ENCODE measurements around the gene COQ10A.
"Not testable (repeated sequence)": the region's sequence is repeated elsewhere in the genome, so short reads cannot be mapped to it uniquely, and the experiment has no call there.

The COQ10A gene

DNA sequence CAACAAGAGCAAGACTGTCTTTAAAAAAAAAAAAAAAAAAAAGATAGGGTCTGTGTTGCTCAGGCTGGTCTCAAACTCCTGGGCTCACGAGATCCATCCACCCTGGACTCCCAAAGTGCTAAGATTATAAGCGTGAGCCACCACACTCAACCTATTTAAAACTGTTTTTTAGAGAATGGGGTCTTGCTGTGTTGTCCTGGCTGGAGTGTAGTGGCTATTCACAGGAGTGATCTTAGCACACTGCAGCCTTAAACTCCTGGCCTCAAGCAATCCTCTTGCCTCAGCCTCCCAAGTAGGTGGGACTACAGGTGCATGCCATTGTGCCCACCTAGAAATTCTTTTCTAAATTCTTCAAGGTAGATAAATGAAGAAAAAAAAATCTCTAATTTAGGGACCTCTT is 7.6 kb downstream of the COQ10A start:
- no peak overlapping the region for H3K9ac ChIP-seq (ENCODE audit: low read length in 2 of 2)
- no peaks in the 10 kb centered on the region for H3K27me3 ChIP-seq (ENCODE audit: control insufficient read depth in 1 of 2, insufficient read depth in 2 of 2, low read length in 2 of 2)
- no peak overlapping the region for H3K27ac ChIP-seq (ENCODE audit: low read length)
- no peaks in the 10 kb centered on the region for H3K9me3 ChIP-seq (ENCODE audit: control insufficient read depth in 2 of 2, low read length in 2 of 2)
- H3K36me3 ChIP-seq (ENCODE audit: control insufficient read depth in 2 of 2, insufficient read depth in 2 of 2, low read length in 2 of 2) = peaks cover 47 to 54% of the 10 kb centered on the region in 2 donors
- H3K4me3 ChIP-seq (ENCODE audit: low read length in 2 of 2) = no peak overlapping the region
- H3K4me1 ChIP-seq (ENCODE audit: control insufficient read depth, insufficient read depth, low read length) = no peaks in the 10 kb centered on the region

DNA sequence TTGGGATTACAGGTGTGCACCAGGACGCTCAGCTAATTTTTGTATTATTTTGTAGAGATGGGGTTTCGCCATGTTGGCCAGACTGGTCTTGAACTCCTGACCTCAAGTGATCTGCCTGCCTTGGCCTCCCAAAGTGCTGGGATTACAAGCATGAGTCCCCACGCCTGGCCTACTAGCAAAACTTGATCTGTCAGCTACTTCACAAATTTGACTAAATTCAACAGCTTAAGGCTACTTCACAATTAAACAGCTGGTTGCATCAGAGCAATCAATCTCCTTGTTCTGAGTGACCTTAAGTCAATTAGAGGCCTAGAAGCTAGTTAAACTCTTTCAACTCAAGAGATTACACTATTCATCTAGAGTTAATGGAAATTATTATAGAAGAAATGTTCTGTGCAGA is 12.2 kb downstream of the COQ10A start:
- Histone ChIP-seq H3K9ac (ENCODE audit: low read length in 2 of 2) (no peak overlapping the region), H3K27ac (ENCODE audit: low read length) (no peak overlapping the region), H3K4me3 (ENCODE audit: low read length in 2 of 2) (no peak overlapping the region), H3K27me3 (ENCODE audit: control insufficient read depth in 1 of 2, insufficient read depth in 2 of 2, low read length in 2 of 2) (no peaks in the 10 kb centered on the region), H3K9me3 (ENCODE audit: control insufficient read depth in 2 of 2, low read length in 2 of 2) (no peaks in the 10 kb centered on the region), H3K36me3 (ENCODE audit: control insufficient read depth in 2 of 2, insufficient read depth in 2 of 2, low read length in 2 of 2) (peaks cover 52 to 59% of the 10 kb centered on the region in 2 donors), H3K4me1 (ENCODE audit: control insufficient read depth, insufficient read depth, low read length) (peaks cover 4% of the 10 kb centered on the region)

DNA sequence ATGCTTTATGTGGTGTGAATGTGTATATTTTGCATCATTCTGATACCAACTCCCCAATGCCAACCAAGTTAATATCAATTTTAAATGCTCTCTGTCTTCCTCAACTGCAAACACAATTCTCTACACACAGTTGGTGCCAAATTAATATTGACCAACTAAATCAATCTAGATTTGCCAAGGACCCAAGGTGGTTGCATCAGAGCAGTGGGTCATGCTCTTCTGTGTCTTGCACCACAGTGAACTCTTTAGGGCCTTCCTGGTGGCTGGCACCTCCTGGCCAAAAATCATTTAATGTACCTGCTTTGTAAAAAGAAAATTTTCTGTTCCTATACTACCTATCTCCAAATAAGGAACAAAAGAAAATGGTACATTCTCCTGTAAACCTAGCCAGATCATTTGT is 14.1 kb downstream of the COQ10A start:
- no peaks in the 10 kb centered on the region for H3K27me3 ChIP-seq (ENCODE audit: control insufficient read depth in 1 of 2, insufficient read depth in 2 of 2, low read length in 2 of 2)
- peaks cover 45 to 50% of the 10 kb centered on the region in 2 donors for H3K36me3 ChIP-seq (ENCODE audit: control insufficient read depth in 2 of 2, insufficient read depth in 2 of 2, low read length in 2 of 2)
- no peak overlapping the region for H3K4me3 ChIP-seq (ENCODE audit: low read length in 2 of 2)
- no peak overlapping the region for H3K9ac ChIP-seq (ENCODE audit: low read length in 2 of 2)
- no peak overlapping the region for H3K27ac ChIP-seq (ENCODE audit: low read length)
- peaks cover 4% of the 10 kb centered on the region for H3K4me1 ChIP-seq (ENCODE audit: control insufficient read depth, insufficient read depth, low read length)
- H3K9me3 ChIP-seq (ENCODE audit: control insufficient read depth in 2 of 2, low read length in 2 of 2) = no peaks in the 10 kb centered on the region

DNA sequence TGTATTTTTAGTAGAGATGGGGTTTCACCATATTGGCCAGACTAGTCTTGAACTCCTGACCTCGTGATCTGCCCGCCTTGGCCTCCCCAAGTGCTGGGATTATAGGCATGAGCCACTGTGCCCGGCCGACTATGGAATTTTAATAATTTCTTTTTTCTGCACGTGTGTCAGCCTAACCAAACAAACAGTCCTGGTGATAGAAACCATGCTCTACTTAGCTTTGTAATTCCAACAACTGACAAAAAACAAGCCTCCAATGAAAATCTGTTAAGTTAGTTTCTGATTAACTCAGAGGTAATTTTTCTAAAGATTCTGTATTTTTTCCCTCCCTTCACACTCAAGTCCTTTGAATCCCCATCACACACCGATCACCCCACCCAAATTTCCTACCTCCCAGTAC is 15.3 kb downstream of the COQ10A start:
- Histone ChIP-seq H3K27ac (ENCODE audit: low read length) (no peak overlapping the region), H3K4me1 (ENCODE audit: control insufficient read depth, insufficient read depth, low read length) (peaks cover 5% of the 10 kb centered on the region), H3K27me3 (ENCODE audit: control insufficient read depth in 1 of 2, insufficient read depth in 2 of 2, low read length in 2 of 2) (no peaks in the 10 kb centered on the region), H3K9me3 (ENCODE audit: control insufficient read depth in 2 of 2, low read length in 2 of 2) (no peaks in the 10 kb centered on the region), H3K36me3 (ENCODE audit: control insufficient read depth in 2 of 2, insufficient read depth in 2 of 2, low read length in 2 of 2) (peaks cover 40 to 47% of the 10 kb centered on the region in 2 donors), H3K4me3 (ENCODE audit: low read length in 2 of 2) (no peak overlapping the region), H3K9ac (ENCODE audit: low read length in 2 of 2) (no peak overlapping the region)

DNA sequence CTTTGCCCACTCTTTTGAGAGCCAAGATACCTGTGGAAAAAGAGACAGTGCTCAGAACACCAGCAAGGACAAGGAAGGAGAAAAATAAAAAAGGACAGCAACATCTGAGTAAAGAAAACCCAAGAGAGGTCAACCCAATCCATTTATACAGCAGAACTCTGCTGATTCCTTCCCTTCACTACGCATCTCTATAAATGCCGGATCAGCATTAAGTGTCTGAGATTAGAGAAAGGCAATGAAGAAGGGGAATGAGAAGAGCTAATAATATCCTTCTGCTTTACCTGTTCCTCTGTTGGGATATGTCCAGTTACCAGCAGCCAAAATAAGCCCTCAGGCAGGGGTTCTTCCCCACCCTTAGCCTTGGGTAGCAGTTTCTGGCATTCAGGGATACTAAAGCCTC is 15.8 kb downstream of the COQ10A start:
- Histone ChIP-seq H3K27ac (ENCODE audit: low read length) (no peak overlapping the region), H3K4me3 (ENCODE audit: low read length in 2 of 2) (no peak overlapping the region), H3K4me1 (ENCODE audit: control insufficient read depth, insufficient read depth, low read length) (peaks cover 6% of the 10 kb centered on the region), H3K9me3 (ENCODE audit: control insufficient read depth in 2 of 2, low read length in 2 of 2) (no peaks in the 10 kb centered on the region), H3K36me3 (ENCODE audit: control insufficient read depth in 2 of 2, insufficient read depth in 2 of 2, low read length in 2 of 2) (peaks cover 39 to 47% of the 10 kb centered on the region in 2 donors), H3K9ac (ENCODE audit: low read length in 2 of 2) (no peak overlapping the region), H3K27me3 (ENCODE audit: control insufficient read depth in 1 of 2, insufficient read depth in 2 of 2, low read length in 2 of 2) (no peaks in the 10 kb centered on the region)

DNA sequence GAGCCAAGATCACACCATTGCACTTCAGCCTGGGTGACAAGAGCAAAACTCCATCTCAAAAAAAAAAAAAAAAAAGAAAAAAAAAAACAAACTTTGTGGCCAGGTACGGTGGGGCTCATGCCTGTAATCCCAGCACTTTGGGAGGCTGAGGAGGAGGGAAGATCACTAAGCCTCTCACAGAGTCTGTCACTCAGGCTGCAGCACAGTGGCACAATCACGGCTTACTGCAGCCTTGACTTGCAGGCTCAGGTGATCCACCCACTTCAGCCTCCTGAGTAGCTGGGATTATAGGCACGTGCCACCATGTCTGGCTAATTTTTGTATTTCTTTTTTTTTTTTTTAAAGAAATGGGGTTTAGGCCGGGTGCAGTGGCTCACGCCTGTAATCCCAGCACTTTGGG is 17.5 kb downstream of the COQ10A start:
- not testable (repeated sequence) for H3K9ac ChIP-seq (ENCODE audit: low read length in 2 of 2); H3K27ac ChIP-seq (ENCODE audit: low read length); H3K4me1 ChIP-seq (ENCODE audit: control insufficient read depth, insufficient read depth, low read length); H3K27me3 ChIP-seq (ENCODE audit: control insufficient read depth in 1 of 2, insufficient read depth in 2 of 2, low read length in 2 of 2); H3K4me3 ChIP-seq (ENCODE audit: low read length in 2 of 2); H3K9me3 ChIP-seq (ENCODE audit: control insufficient read depth in 2 of 2, low read length in 2 of 2)
- H3K36me3 ChIP-seq (ENCODE audit: control insufficient read depth in 2 of 2, insufficient read depth in 2 of 2, low read length in 2 of 2) = peaks cover 29 to 38% of the 10 kb centered on the region in 2 donors

DNA sequence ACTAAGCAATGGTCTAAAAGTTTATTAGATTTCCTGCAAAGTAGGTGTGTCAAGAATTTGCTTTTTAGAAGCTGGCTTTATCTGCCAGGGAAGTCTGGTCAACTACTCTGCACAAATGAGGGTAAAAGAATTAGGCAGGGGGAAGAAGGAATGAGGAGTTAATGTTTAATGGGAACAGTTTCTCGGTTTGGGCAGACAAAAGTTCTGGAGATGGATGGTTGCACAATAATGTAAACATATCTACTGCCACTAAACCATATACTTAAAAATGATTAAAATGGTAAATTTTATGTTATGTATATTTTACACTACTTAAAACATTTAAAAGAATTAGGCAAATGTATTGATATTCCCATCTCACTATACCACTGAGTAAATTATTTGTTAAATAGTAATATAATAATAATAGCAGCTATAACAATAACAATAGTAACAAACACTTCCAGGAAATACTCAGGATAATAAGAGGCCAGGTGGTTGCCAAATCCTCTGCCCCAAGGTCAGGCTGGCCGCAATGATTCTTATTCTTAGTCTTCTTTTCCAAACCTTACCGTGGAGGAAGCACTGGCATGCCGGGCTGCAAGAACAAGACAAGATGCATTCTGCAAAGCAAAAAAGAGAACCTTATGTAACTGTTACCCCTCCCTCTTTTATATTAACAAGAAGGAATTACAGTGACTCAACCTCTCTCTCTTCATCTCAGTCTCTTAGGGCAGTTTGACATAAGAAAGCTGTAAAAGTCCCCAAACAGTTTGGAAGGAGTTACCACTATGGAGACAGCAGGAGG is 19.5 kb downstream of the COQ10A start:
- H3K27ac ChIP-seq (ENCODE audit: low read length) = no peak overlapping the region
- no peak overlapping the region for H3K4me3 ChIP-seq (ENCODE audit: low read length in 2 of 2)
- no peaks in the 10 kb centered on the region for H3K9me3 ChIP-seq (ENCODE audit: control insufficient read depth in 2 of 2, low read length in 2 of 2)
- peaks cover 9% of the 10 kb centered on the region for H3K4me1 ChIP-seq (ENCODE audit: control insufficient read depth, insufficient read depth, low read length)
- H3K27me3 ChIP-seq (ENCODE audit: control insufficient read depth in 1 of 2, insufficient read depth in 2 of 2, low read length in 2 of 2) = no peaks in the 10 kb centered on the region
- H3K9ac ChIP-seq (ENCODE audit: low read length in 2 of 2) = no peak overlapping the region
- H3K36me3 ChIP-seq (ENCODE audit: control insufficient read depth in 2 of 2, insufficient read depth in 2 of 2, low read length in 2 of 2) = peaks cover 26 to 31% of the 10 kb centered on the region in 2 donors

DNA sequence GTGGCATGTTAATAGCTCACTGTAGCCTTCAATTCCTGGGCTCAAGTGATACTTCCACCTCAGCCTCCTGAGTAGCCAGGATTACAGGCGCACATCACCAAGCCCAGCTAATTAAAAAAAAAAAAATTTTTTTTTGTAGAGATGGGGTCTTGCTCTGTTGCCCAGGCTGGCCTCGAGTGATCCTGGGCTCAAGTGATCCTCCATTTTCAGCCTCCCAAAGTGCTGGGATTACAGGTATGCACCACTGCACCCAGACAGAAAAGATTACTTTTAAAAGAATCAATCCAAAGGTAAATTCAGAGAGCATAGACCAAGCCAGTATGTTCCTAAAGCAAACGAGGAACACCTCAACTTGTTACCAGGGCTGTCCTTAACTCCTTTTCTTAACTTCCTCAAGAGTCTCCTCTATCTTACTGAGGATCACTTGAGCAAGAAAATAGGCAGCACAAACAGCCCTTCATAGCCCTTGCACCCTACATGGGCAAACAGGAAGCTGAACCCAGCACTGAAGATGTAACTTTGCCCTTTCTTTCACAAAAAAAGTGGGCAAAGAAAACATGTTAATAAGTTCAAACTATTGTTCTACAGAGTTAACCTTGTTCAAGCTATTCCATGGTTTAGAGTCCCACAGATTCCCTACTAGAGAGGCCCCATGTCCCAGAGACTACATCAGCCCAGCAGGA is 22.1 kb downstream of the COQ10A start:
- H3K27ac ChIP-seq (ENCODE audit: low read length) = no peak overlapping the region
- no peak overlapping the region for H3K9ac ChIP-seq (ENCODE audit: low read length in 2 of 2)
- H3K36me3 ChIP-seq (ENCODE audit: control insufficient read depth in 2 of 2, insufficient read depth in 2 of 2, low read length in 2 of 2) = peaks cover 13 to 18% of the 10 kb centered on the region in 2 donors

DNA sequence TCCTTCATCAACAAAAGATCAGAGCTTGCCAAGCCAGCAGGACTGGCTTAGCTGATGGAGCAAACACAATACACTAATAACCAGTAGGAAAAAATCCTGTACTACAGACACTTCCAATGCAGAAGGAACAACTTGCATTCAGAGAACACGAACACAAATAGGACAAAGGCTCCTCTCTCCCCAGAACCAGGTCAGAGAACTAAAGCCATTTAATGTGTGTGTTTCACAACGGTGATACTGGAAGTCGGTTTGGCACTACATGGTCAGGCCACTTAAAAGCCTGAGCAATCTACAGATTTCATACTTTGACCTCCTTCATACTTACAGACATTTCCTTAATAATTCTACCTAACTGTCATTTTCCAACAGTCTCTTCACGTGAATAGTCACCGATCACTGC is 27.1 kb downstream of the COQ10A start:
- H3K27me3 ChIP-seq (ENCODE audit: control insufficient read depth in 1 of 2, insufficient read depth in 2 of 2, low read length in 2 of 2) = no peaks in the 10 kb centered on the region
- peaks cover 5 to 8% of the 10 kb centered on the region in 2 donors for H3K36me3 ChIP-seq (ENCODE audit: control insufficient read depth in 2 of 2, insufficient read depth in 2 of 2, low read length in 2 of 2)
- no peak overlapping the region for H3K4me3 ChIP-seq (ENCODE audit: low read length in 2 of 2)
- peaks cover 9% of the 10 kb centered on the region for H3K4me1 ChIP-seq (ENCODE audit: control insufficient read depth, insufficient read depth, low read length)
- H3K27ac ChIP-seq (ENCODE audit: low read length) = no peak overlapping the region
- no peak overlapping the region for H3K9ac ChIP-seq (ENCODE audit: low read length in 2 of 2)
- H3K9me3 ChIP-seq (ENCODE audit: control insufficient read depth in 2 of 2, low read length in 2 of 2) = no peaks in the 10 kb centered on the region

More for the DNA sequence above, 22.1 kb downstream of the COQ10A start:
- Histone ChIP-seq H3K9me3 (ENCODE audit: control insufficient read depth in 2 of 2, low read length in 2 of 2) (no peaks in the 10 kb centered on the region), H3K27me3 (ENCODE audit: control insufficient read depth in 1 of 2, insufficient read depth in 2 of 2, low read length in 2 of 2) (no peaks in the 10 kb centered on the region), H3K4me3 (ENCODE audit: low read length in 2 of 2) (no peak overlapping the region), H3K4me1 (ENCODE audit: control insufficient read depth, insufficient read depth, low read length) (peaks cover 5% of the 10 kb centered on the region)

DNA sequence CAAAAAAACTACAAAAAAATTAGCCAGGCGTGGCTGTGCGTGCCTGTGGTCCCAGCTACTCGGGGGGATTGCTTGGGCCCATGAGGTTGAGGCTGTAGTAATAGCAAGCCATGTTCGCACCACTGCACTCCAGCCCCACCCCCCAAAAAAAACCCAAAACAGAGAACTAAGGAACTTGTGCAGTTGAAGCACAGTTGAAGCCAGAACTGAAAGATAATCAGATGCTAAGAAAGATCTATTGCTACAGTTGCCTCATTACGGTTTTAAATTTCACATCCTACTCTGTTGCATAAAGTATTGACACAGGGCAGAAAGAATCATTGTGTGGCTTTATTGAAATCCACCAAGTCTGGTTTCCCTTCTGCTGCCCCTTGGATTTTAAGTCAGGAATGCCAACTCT is 29.6 kb downstream of the COQ10A start:
- H3K27ac ChIP-seq (ENCODE audit: low read length) = no peak overlapping the region
- H3K9me3 ChIP-seq (ENCODE audit: control insufficient read depth in 2 of 2, low read length in 2 of 2) = no peaks in the 10 kb centered on the region
- no peak overlapping the region for H3K4me3 ChIP-seq (ENCODE audit: low read length in 2 of 2)
- H3K36me3 ChIP-seq (ENCODE audit: control insufficient read depth in 2 of 2, insufficient read depth in 2 of 2, low read length in 2 of 2) = peaks cover 5% of the 10 kb centered on the region in 2 donors
- H3K4me1 ChIP-seq (ENCODE audit: control insufficient read depth, insufficient read depth, low read length) = peaks cover 26% of the 10 kb centered on the region
- peak overlapping the region in 1 of 2 donors; percentile 10 for H3K9ac ChIP-seq (ENCODE audit: low read length in 2 of 2)
- no peaks in the 10 kb centered on the region for H3K27me3 ChIP-seq (ENCODE audit: control insufficient read depth in 1 of 2, insufficient read depth in 2 of 2, low read length in 2 of 2)

DNA sequence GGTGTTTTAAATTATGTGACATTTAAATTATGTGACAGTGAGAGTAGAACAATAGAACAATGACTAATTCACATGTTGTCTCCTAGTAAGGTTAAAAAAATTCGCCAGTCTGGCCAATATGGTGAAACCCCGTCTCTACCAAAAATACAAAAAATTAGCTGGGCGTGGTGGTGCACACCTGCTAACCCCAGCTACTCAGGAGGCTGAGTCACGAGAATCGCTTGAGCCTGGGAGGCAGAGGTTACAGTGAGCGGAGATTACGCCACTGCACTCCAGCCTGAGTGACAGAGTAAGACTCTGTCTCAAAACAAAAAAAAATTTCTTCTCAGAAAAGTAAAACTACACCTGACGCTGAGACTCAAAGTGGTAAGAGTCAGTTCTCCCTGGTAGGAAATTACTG is 30.7 kb downstream of the COQ10A start:
- H3K27ac ChIP-seq (ENCODE audit: low read length) = no peak overlapping the region

More for the DNA sequence above, 30.7 kb downstream of the COQ10A start:
- Histone ChIP-seq H3K4me1 (ENCODE audit: control insufficient read depth, insufficient read depth, low read length) (peaks cover 29% of the 10 kb centered on the region), H3K9me3 (ENCODE audit: control insufficient read depth in 2 of 2, low read length in 2 of 2) (no peaks in the 10 kb centered on the region), H3K27me3 (ENCODE audit: control insufficient read depth in 1 of 2, insufficient read depth in 2 of 2, low read length in 2 of 2) (no peaks in the 10 kb centered on the region), H3K9ac (ENCODE audit: low read length in 2 of 2) (no peak overlapping the region), H3K4me3 (ENCODE audit: low read length in 2 of 2) (no peak overlapping the region), H3K36me3 (ENCODE audit: control insufficient read depth in 2 of 2, insufficient read depth in 2 of 2, low read length in 2 of 2) (peaks cover 0 to 2% of the 10 kb centered on the region in 2 donors)
